ENCODE results near the gene MYH4. TPM values are rescaled to one million over a fixed set of nuclear protein-coding genes. Genes with fewer than 3 reads are reported as not detected.

Gene MYH4
- total and polyA plus RNA-seq, 2 donors (not counting 3 experiments of a cell fraction or from before 2014, with no cell fraction given): not detected

DNA sequence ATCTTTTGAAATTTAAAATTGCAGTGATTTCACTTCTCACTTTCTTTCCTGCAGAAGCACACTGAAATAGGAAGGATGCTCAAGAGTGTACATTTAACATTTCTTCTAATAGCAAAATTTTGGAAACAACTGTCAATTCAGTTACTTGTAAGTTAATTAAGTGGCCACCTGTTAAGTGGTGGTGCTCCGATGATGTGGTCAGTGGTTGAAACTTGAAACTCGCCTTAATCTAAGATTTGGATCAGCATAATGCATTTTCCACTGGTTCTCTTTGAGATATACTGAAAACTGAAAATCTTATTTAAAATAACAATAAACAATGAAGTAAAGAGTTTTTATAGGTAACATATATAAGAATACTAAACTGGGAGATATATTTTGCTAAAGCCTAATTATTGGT, 40.6 kb downstream of the MYH4 start:
- BruUV-seq (replicated peaks): no TSS peak
- intact Hi-C loops (cut with micrococcal nuclease): no loop called here

More for the DNA sequence above, 40.6 kb downstream of the MYH4 start:
- Histone ChIP-seq H3K79me2 (ENCODE audit: control insufficient read depth, insufficient read depth, low read length) (no peaks in the 10 kb centered on the region), H3K9me3 (replicated peaks; ENCODE audit: control insufficient read depth, insufficient read depth, low read length) (no peaks in the 10 kb centered on the region), H2AFZ (ENCODE audit: low read depth, low read length) (no peak overlapping the region), H3K27me3 (ENCODE audit: control insufficient read depth in 2 of 2, insufficient read depth in 2 of 2, low read length in 2 of 2) (no peaks in the 10 kb centered on the region), H4K20me1 (replicated peaks; ENCODE audit: control insufficient read depth, extremely low read depth, insufficient read depth, low read length) (no peaks in the 10 kb centered on the region), H3K36me3 (ENCODE audit: control insufficient read depth in 2 of 2, extremely low read depth in 1 of 2, insufficient read depth in 2 of 2, low read length in 2 of 2) (no peaks in the 10 kb centered on the region), H3K4me1 (ENCODE audit: control insufficient read depth, extremely low read depth, insufficient read depth, low read length) (no peaks in the 10 kb centered on the region), H3K4me3 (replicated peaks in 1 of 3; ENCODE audit: insufficient read depth in 1 of 3, low read depth in 1 of 3, low read length in 3 of 3) (no peak overlapping the region), H3K27ac (ENCODE audit: insufficient read depth, low read depth, low read length) (no peak overlapping the region), H3K9ac (replicated peaks; ENCODE audit: extremely low read depth, insufficient read depth, low read length) (no peak overlapping the region), H3K9me1 (replicated peaks; ENCODE audit: control insufficient read depth, extremely low read depth, insufficient read depth, low read length) (no peaks in the 10 kb centered on the region), H3K4me2 (ENCODE audit: insufficient read depth, low read length) (no peak overlapping the region)
- ChIA-PET POLR2A (no interaction called here), CTCF (no interaction called here)
- DNase-seq (ENCODE audit: low read depth, low spot score): no peak
- dilution Hi-C loops (cut with MboI; ENCODE audit: extremely low pct_ligation_motif_present, low sequenced_read_pairs): no loop called here
- no peak for FAIRE-seq
- no peak for TF ChIP-seq GATA2 (IDR thresholded peaks at IDR 0.05; ENCODE audit: insufficient read depth, insufficient read length, low read depth, low read length)
- no peak for TF ChIP-seq MYC (IDR thresholded peaks at IDR 0.05; ENCODE audit: low read depth, low read length)
- TF ChIP-seq, protein P1, sequence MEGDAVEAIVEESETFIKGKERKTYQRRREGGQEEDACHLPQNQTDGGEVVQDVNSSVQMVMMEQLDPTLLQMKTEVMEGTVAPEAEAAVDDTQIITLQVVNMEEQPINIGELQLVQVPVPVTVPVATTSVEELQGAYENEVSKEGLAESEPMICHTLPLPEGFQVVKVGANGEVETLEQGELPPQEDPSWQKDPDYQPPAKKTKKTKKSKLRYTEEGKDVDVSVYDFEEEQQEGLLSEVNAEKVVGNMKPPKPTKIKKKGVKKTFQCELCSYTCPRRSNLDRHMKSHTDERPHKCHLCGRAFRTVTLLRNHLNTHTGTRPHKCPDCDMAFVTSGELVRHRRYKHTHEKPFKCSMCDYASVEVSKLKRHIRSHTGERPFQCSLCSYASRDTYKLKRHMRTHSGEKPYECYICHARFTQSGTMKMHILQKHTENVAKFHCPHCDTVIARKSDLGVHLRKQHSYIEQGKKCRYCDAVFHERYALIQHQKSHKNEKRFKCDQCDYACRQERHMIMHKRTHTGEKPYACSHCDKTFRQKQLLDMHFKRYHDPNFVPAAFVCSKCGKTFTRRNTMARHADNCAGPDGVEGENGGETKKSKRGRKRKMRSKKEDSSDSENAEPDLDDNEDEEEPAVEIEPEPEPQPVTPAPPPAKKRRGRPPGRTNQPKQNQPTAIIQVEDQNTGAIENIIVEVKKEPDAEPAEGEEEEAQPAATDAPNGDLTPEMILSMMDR (IDR thresholded peaks at IDR 0.05; ENCODE audit: extremely low read depth in 1 of 2, insufficient read depth in 1 of 2, low read depth in 1 of 2, low read length in 2 of 2): no peak
- no peak for TF ChIP-seq POLR2A (IDR thresholded peaks at IDR 0.05; ENCODE audit: low read depth, low read length)
- no peak for TF ChIP-seq FOS (IDR thresholded peaks at IDR 0.05; ENCODE audit: borderline replicate concordance, insufficient read depth, low read length)
- no peak for TF ChIP-seq JUN (IDR thresholded peaks at IDR 0.05; ENCODE audit: borderline replicate concordance, insufficient read depth, insufficient read length, low read depth)
- TF ChIP-seq POLR2AphosphoS5 (IDR thresholded peaks at IDR 0.05; ENCODE audit: insufficient read depth, low read depth, low read length): no peak
- no peak for TF ChIP-seq EZH2 (IDR thresholded peaks at IDR 0.05; ENCODE audit: borderline replicate concordance, low read depth, low read length, severe bottlenecking)
- no peak for TF ChIP-seq MAX (IDR thresholded peaks at IDR 0.05; ENCODE audit: insufficient read depth, insufficient read length)
